DND-41 (cell line): ENCODE data around the gene ATP5F1C.

Source experiments
- ATAC-seq: fragments of 200-7000 bp; cut with Tn5 transposase; 3 replicates; pipeline ENCODE4 v1.9.1; 2021; ENCODE audit warnings: low read depth; ENCODE audit not compliant: insufficient read depth
- DNase-seq: peaks from one replicate; pipeline ENCODE4 v3.0.0-alpha.2; 2020
- H2AFZ ChIP-seq: 2 replicates; pipeline ENCODE4 v1.6.0; 2012; ENCODE audit warnings: low read depth, low read length
- H3K27ac ChIP-seq: 2 replicates; pipeline ENCODE4 v1.5.1; 2012; ENCODE audit warnings: low read length, inconsistent platforms
- H3K27me3 ChIP-seq: fragments of 200-600 bp; sonication (generic); 2 replicates; pipeline ENCODE4 v1.6.0; 2012; ENCODE audit warnings: low read length, mild to moderate bottlenecking, inconsistent platforms; ENCODE audit not compliant: insufficient read depth, poor library complexity
- H3K36me3 ChIP-seq: 2 replicates; pipeline ENCODE4 v1.5.1; 2012; ENCODE audit warnings: low read length, inconsistent platforms; ENCODE audit not compliant: insufficient read depth
- H3K4me1 ChIP-seq: 2 replicates; pipeline ENCODE4 v1.5.1; 2012; ENCODE audit warnings: mild to moderate bottlenecking, low read length; ENCODE audit not compliant: insufficient read depth
- H3K4me2 ChIP-seq: 2 replicates; pipeline ENCODE4 v1.6.0; 2012; ENCODE audit warnings: mild to moderate bottlenecking, moderate library complexity, low read length, inconsistent platforms; ENCODE audit not compliant: insufficient read depth
- H3K4me3 ChIP-seq, 2 experiments: fragments of 200-600 bp in 1 of 2; shearing (Covaris generic) in 1 of 2; 2 replicates each; pipeline ENCODE4 v1.5.1; 2012 to 2016; ENCODE audit warnings: inconsistent platforms in 2 of 2, low read length in 2 of 2, mild to moderate bottlenecking in 2 of 2, low read depth in 1 of 2, moderate library complexity in 1 of 2
- H3K79me2 ChIP-seq: 2 replicates; pipeline ENCODE4 v1.6.0; 2012; ENCODE audit warnings: low read length, inconsistent platforms; ENCODE audit not compliant: insufficient read depth
- H3K9ac ChIP-seq: 2 replicates; pipeline ENCODE4 v1.6.0; 2012; ENCODE audit warnings: low read depth, mild to moderate bottlenecking, inconsistent platforms, low read length, moderate library complexity
- H3K9me3 ChIP-seq: 2 replicates; pipeline ENCODE4 v1.5.1; 2012; ENCODE audit warnings: low read length, moderate library complexity, mild to moderate bottlenecking, inconsistent platforms; ENCODE audit not compliant: insufficient read depth, severe bottlenecking
- H4K20me1 ChIP-seq: 2 replicates; pipeline ENCODE4 v1.6.0; 2012; ENCODE audit warnings: low read length; ENCODE audit not compliant: insufficient read depth
- CTCF ChIP-seq: IDR thresholded peaks from 2 replicates; pipeline ENCODE4 v1.5.1; 2012; ENCODE audit warnings: borderline replicate concordance, low read length, moderate library complexity, mild to moderate bottlenecking; ENCODE audit not compliant: poor library complexity, severe bottlenecking; ENCODE audit errors: extremely low read depth
- EZH2 ChIP-seq: IDR thresholded peaks from 3 replicates; pipeline ENCODE4 v1.6.1; 2012; ENCODE audit warnings: borderline replicate concordance, low read depth, mild to moderate bottlenecking, moderate library complexity, low read length, inconsistent platforms; ENCODE audit not compliant: severe bottlenecking

Gene ATP5F1C

GRCh38 chr10:7750222-7750621 is 37.8 kb upstream of the ATP5F1C start:
- Histone ChIP-seq H3K9me3 (no peaks in the 10 kb centered on the region), H3K79me2 (no peaks in the 10 kb centered on the region), H3K36me3 (peaks cover 34% of the 10 kb centered on the region), H3K9ac (no peak overlapping the region), H2AFZ (no peak overlapping the region), H3K4me3 (no peak overlapping the region), H3K4me1 (no peaks in the 10 kb centered on the region), H3K4me2 (no peak overlapping the region), H3K27me3 (no peaks in the 10 kb centered on the region), H4K20me1 (no peaks in the 10 kb centered on the region), H3K27ac (no peak overlapping the region)
- ATAC-seq (no peak), DNase-seq (no peak)
- TF ChIP-seq EZH2, result no peak
- no peak for TF ChIP-seq CTCF

- H4K20me1 ChIP-seq, result no peaks in the 10 kb centered on the region
- no peak overlapping the region for H2AFZ ChIP-seq
- no peak for ATAC-seq
- no peaks in the 10 kb centered on the region for H3K79me2 ChIP-seq
- H3K27me3 ChIP-seq, result no peaks in the 10 kb centered on the region
- no peaks in the 10 kb centered on the region for H3K9me3 ChIP-seq
- H3K4me2 ChIP-seq, result no peak overlapping the region
- H3K9ac ChIP-seq, result no peak overlapping the region
- DNase-seq, result no peak
- peaks cover 45% of the 10 kb centered on the region for H3K36me3 ChIP-seq
- TF ChIP-seq EZH2 (no peak), CTCF (no peak)
- no peak overlapping the region for H3K4me3 ChIP-seq
- no peaks in the 10 kb centered on the region for H3K4me1 ChIP-seq
- H3K27ac ChIP-seq, result no peak overlapping the region
Observed at GRCh38 chr10:7752251-7752650, 35.7 kb upstream of the ATP5F1C start.

GRCh38 chr10:7755103-7755502 is 32.9 kb upstream of the ATP5F1C start:
- no peak for TF ChIP-seq EZH2
- no peak for TF ChIP-seq CTCF
- Histone ChIP-seq H3K4me1 (no peaks in the 10 kb centered on the region), H3K9me3 (no peaks in the 10 kb centered on the region), H3K9ac (no peak overlapping the region), H3K4me3 (no peak overlapping the region), H2AFZ (no peak overlapping the region), H3K79me2 (no peaks in the 10 kb centered on the region), H3K27ac (no peak overlapping the region), H3K36me3 (peaks cover 65% of the 10 kb centered on the region), H3K27me3 (no peaks in the 10 kb centered on the region), H3K4me2 (no peak overlapping the region), H4K20me1 (no peaks in the 10 kb centered on the region)
- ATAC-seq (no peak), DNase-seq (no peak)
